ENCODE data around the gene PTPRD. TPM values are rescaled to one million over a fixed set of nuclear protein-coding genes. Genes with fewer than 3 reads are reported as not detected.

Gene PTPRD
- total and polyA plus RNA-seq, 2 donors (not counting 1 experiment from before 2014, with no cell fraction given), result not detected

DNA sequence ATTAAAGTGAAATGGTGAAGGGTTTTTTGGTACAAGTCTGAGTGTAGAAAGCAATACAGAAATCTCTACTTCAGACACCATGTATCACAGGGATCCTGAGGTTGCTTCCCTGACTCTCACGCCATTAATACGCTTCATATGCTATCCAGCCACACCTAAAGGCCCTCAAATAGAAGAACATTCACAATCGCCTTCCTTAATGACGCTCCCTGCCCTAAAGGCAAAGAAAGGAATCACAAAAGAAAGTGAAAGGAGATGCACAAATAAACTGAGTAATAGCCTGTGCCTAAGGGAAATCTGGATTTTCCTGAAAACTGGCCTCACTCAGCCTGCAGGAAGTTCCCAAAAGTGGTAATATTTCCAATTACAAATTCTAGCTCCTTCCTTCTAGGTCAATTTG lies 1810.6 kb downstream of the PTPRD start:
- Mint-ChIP-seq H3K27me3 (no peaks in the 10 kb centered on the region), H3K4me3 (no peak overlapping the region)
- TF ChIP-seq EZH2 (IDR thresholded peaks at IDR 0.05; ENCODE audit: borderline replicate concordance, insufficient read depth, low read depth, low read length, poor library complexity, severe bottlenecking) (no peak), CTCF (IDR thresholded peaks at IDR 0.05) (no peak)

DNA sequence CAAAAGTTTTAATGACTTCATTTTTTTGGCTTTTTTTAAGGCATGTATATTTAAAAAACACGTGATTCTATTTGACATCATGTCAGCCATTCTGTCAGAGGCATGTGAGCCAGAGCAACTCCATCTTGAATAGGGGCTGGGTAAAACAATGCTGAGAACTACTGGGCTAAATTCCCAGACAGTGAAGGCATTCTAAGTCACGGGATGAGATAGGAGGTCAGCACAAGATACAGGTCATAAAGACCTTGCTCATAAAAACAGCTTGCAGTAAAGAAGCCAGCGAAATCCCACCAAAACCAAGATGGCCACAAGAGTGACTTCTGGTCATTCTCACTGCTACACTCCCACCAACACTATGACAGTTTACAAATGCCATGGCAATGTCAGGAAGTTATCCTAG lies 1812.6 kb downstream of the PTPRD start:
- no peak overlapping the region for H2AFZ ChIP-seq (ENCODE audit: insufficient read depth, low read depth, low read length, poor library complexity, severe bottlenecking)
- no peaks in the 10 kb centered on the region for H3K9me3 Mint-ChIP-seq (ENCODE audit: insufficient read depth)
- H3K9me3 ChIP-seq (ENCODE audit: control extremely low read depth in 1 of 3, control insufficient read depth in 2 of 3, insufficient read depth in 1 of 3, low read length in 2 of 3), result no peaks in the 10 kb centered on the region
- no peaks in the 10 kb centered on the region for H3K27me3 ChIP-seq (replicated peaks in 1 of 4; ENCODE audit: control extremely low read depth in 1 of 4, control insufficient read depth in 3 of 4, insufficient read depth in 4 of 4, low read length in 3 of 4)
- H3K4me1 Mint-ChIP-seq, result no peaks in the 10 kb centered on the region
- H3K4me3 ChIP-seq (ENCODE audit: control extremely low read depth in 1 of 5, extremely low read depth in 1 of 5, insufficient read depth in 1 of 5, low read depth in 2 of 5, low read length in 4 of 5), result no peak overlapping the region
- H3K4me1 ChIP-seq (ENCODE audit: control insufficient read depth in 2 of 2, insufficient read depth in 2 of 2, low read length in 2 of 2), result no peaks in the 10 kb centered on the region
- no peak for TF ChIP-seq CTCF (IDR thresholded peaks at IDR 0.05)
- no peak for TF ChIP-seq EZH2 (IDR thresholded peaks at IDR 0.05; ENCODE audit: borderline replicate concordance, insufficient read depth, low read depth, low read length, poor library complexity, severe bottlenecking)
- ATAC-seq (ENCODE audit: low read depth), result no peak
- no peak overlapping the region for H3K9ac ChIP-seq (ENCODE audit: low read length)
- CTCF ChIA-PET, result no interaction called here
- H3K27me3 Mint-ChIP-seq, result no peaks in the 10 kb centered on the region
- no peak overlapping the region for H3K27ac Mint-ChIP-seq
- no peak overlapping the region for H3K4me2 ChIP-seq (replicated peaks; ENCODE audit: low read depth, low read length, poor library complexity, severe bottlenecking)
- no peak for DNase-seq
- 94% methylated on average over 3 of the region's 3 CpGs for WGBS (ENCODE audit: insufficient coverage)
- intact Hi-C loops (cut with micrococcal nuclease), result no loop called here
- no peaks in the 10 kb centered on the region for H3K36me3 ChIP-seq (replicated peaks in 1 of 2; ENCODE audit: control extremely low read depth in 1 of 2, control insufficient read depth in 1 of 2, extremely low read depth in 1 of 2, insufficient read depth in 2 of 2, low read length in 1 of 2)
- no peaks in the 10 kb centered on the region for H3K79me2 ChIP-seq (ENCODE audit: control insufficient read depth, insufficient read depth, low read length)
- no peak overlapping the region for H3K4me3 Mint-ChIP-seq
- H4K20me1 ChIP-seq (ENCODE audit: control insufficient read depth, insufficient read depth, low read length, poor library complexity, severe bottlenecking), result no peaks in the 10 kb centered on the region
- POLR2A ChIA-PET, result no interaction called here
- no peak overlapping the region for H3K27ac ChIP-seq (ENCODE audit: low read length in 2 of 2)

More for the DNA sequence above, 1810.6 kb downstream of the PTPRD start:
- no peak overlapping the region for H3K4me2 ChIP-seq (replicated peaks; ENCODE audit: low read depth, low read length, poor library complexity, severe bottlenecking)
- intact Hi-C loops (cut with micrococcal nuclease), result no loop called here
- H3K27ac ChIP-seq (ENCODE audit: low read length in 2 of 2), result no peak overlapping the region
- H3K4me1 ChIP-seq (ENCODE audit: control insufficient read depth in 2 of 2, insufficient read depth in 2 of 2, low read length in 2 of 2), result no peaks in the 10 kb centered on the region
- Mint-ChIP-seq H3K27ac (no peak overlapping the region), H3K9me3 (ENCODE audit: insufficient read depth) (no peaks in the 10 kb centered on the region), H3K4me1 (no peaks in the 10 kb centered on the region)
- H3K79me2 ChIP-seq (ENCODE audit: control insufficient read depth, insufficient read depth, low read length), result no peaks in the 10 kb centered on the region
- POLR2A ChIA-PET, result no interaction called here
- no peaks in the 10 kb centered on the region for H3K36me3 ChIP-seq (replicated peaks in 1 of 2; ENCODE audit: control extremely low read depth in 1 of 2, control insufficient read depth in 1 of 2, extremely low read depth in 1 of 2, insufficient read depth in 2 of 2, low read length in 1 of 2)
- no peak overlapping the region for H3K9ac ChIP-seq (ENCODE audit: low read length)
- no peaks in the 10 kb centered on the region for H3K27me3 ChIP-seq (replicated peaks in 1 of 4; ENCODE audit: control extremely low read depth in 1 of 4, control insufficient read depth in 3 of 4, insufficient read depth in 4 of 4, low read length in 3 of 4)
- no peak overlapping the region for H2AFZ ChIP-seq (ENCODE audit: insufficient read depth, low read depth, low read length, poor library complexity, severe bottlenecking)
- ATAC-seq (ENCODE audit: low read depth), result no peak
- H3K9me3 ChIP-seq (ENCODE audit: control extremely low read depth in 1 of 3, control insufficient read depth in 2 of 3, insufficient read depth in 1 of 3, low read length in 2 of 3), result no peaks in the 10 kb centered on the region
- H4K20me1 ChIP-seq (ENCODE audit: control insufficient read depth, insufficient read depth, low read length, poor library complexity, severe bottlenecking), result no peaks in the 10 kb centered on the region
- WGBS (ENCODE audit: insufficient coverage), result no CpG with 5 or more reads among the region's 4 CpGs
- CTCF ChIA-PET, result no interaction called here
- no peak overlapping the region for H3K4me3 ChIP-seq (ENCODE audit: control extremely low read depth in 1 of 5, extremely low read depth in 1 of 5, insufficient read depth in 1 of 5, low read depth in 2 of 5, low read length in 4 of 5)
- no peak for DNase-seq

All from B cell (primary cell).